Omental fat pad (tissue), 4 donors: ENCODE results near the gene HGD. TPM values are rescaled to one million over a fixed set of nuclear protein-coding genes. Genes with fewer than 3 reads are reported as not detected.

Source experiments
- ATAC-seq: fragments of 150-250 bp; one replicate; pipeline ENCODE4 v1.9.1; 2016; ENCODE audit warnings: mild to moderate bottlenecking, moderate library complexity; ENCODE audit not compliant: low FRiP score
- DNase-seq: peaks from one replicate; pipeline ENCODE4 v3.0.0-alpha.2; 2019; ENCODE audit warnings: low spot score
- CTCF ChIP-seq, 3 donors: fragments of 450-650 bp; IDR thresholded peaks; one replicate each; pipeline ENCODE4 v1.5.1; 2016 to 2017; ENCODE audit warnings: antibody characterized with exemption in 3 of 3, mild to moderate bottlenecking in 3 of 3, moderate library complexity in 2 of 3
- total RNA-seq, 4 donors: library from RNA; depleted of rRNA; stranded (reverse); fragments of >200 nt; gene quantifications; one replicate each; pipeline ENCODE4 v1.1.0, GENCODE V29; 2016

Gene HGD
- total RNA-seq, 4 donors from 2014 or later = 0.37 to 1.1 TPM; not detected in 2

DNA sequence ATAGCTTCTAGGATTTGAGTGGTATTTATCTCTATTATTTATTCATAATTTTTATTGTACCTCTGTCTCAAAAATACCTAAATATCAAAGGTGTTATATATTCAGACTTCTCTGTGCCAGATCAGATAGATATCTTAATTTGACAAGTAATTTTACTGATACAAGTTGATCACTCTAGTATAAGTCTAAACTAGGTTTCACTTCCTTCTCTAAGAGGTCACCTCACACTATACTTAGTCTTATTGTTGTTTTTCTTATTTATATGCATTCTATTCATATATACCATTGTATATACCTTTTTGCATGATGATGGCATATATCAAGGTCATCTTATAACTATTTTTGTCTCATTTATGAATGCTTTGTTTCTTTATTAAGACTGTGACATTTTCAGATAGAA lies 26.4 kb upstream of the HGD start:
- no peak for TF ChIP-seq CTCF (IDR thresholded peaks at IDR 0.05)
- no peak for DNase-seq
- no peak for ATAC-seq

DNA sequence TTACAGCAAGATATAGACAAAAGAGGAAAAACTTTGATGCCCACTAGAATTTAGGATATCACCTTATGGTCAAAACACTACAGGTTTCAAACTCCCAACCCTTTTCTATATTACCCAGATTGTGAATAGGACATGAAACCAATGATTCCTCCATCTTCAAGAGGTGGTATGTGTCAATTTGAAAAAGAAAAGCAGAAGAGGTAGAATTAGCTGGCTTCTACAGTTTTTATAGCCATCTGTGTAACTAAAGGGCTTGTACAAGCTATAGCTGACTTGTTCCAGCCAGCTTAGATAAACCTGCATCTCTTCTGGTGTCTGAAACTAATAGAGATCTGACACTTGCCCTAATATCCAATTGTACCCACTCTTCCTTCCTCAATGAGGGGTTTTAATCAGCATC lies 24.9 kb upstream of the HGD start:
- no peak for TF ChIP-seq CTCF (IDR thresholded peaks at IDR 0.05)
- ATAC-seq (no peak), DNase-seq (no peak)

DNA sequence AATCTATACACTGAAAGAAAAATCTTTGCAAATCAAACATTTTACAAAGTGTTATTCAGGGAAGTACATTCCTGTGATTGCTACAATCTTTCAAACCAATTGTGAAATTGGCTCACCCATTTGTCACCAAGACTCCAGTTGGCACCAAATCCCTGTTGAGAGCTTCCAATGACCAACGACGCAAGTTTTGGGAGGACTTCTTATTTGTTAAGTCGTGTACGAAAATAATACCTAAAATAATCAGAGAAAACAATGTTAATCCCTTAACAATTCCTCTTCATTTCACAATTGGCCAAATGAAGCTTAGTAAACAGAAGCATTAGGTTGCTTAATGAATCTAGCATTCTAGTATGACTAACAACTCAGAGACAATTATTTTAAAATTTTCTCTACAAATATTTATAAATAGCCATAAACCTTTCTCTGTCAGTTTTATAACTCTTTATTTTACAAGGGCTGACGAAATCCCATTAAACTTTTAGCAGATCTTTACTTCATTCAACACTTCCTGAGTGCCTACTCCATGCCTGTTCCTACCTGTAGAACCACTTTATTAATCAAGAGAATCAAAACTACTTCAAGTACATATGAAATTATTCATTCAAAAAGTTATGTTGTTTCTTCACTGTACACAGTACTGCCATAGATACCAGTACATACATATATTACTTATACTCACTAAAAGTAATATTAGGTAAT lies 24.0 kb upstream of the HGD start:
- no peak for DNase-seq
- TF ChIP-seq CTCF (IDR thresholded peaks at IDR 0.05) = no peak
- ATAC-seq = no peak

- no peak for TF ChIP-seq CTCF (IDR thresholded peaks at IDR 0.05)
- no peak for ATAC-seq
- DNase-seq = no peak
These were observed 17.3 kb upstream of the HGD start for GRCh38 chr3:120699333-120699732.

DNA sequence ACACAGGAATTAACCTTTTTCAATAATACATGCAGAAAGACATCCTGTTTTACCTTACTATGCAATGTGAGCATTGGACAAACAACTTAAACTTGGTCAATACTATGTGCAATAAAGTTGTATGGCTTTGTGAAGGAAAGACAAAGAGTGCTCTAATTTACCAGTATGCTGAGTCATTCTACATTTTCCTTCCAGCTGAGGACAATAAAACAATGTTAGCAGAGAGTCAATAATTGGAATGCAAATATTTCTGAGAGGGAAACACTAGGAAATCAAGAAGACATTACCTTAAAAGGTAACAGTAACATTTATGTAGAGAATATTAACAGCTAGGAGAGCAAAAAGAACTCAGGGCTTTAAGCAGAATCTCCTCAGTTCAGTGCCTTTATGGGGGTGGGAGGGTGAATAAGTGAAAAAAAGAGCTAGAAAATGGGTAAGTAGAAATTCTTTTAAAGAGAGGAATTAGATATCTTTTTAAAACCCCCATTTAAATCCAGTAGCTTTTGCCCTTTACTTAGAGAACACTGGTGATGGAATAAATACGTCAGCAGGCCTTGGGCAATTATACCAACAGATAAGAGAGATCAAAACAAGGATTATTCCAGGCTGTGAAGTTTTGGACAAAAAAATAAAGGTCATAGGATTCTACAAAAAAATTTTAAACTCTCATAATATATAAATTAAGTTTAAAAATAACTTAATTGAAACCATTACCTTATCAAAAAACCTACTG lies 11.6 kb upstream of the HGD start:
- no peak for TF ChIP-seq CTCF (IDR thresholded peaks at IDR 0.05)
- no peak for DNase-seq
- ATAC-seq = no peak

GRCh38 chr3:120689395-120689794 lies 7.4 kb upstream of the HGD start:
- ATAC-seq (no peak), DNase-seq (no peak)
- TF ChIP-seq CTCF (IDR thresholded peaks at IDR 0.05) = no peak

DNA sequence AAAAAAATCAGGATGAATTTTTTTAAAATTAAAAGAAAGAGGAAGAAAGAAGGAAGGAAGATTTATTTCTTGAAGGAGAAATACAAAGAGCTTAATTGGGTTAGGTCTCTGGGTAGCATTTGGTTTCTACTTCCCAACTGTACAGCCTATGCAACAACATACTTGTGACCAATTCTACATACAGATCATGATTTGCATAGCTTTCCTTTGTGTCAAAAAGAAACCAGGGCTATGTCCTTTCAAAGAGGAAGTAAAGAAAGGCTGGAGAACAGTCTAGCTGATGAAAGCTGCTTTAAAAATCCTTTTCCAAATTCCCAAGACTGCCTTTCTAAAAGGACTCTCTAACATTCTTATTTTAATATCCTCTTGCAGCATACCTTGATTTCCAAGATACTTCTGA lies 6.1 kb upstream of the HGD start:
- no peak for DNase-seq
- no peak for TF ChIP-seq CTCF (IDR thresholded peaks at IDR 0.05)
- no peak for ATAC-seq
